Mucosa of descending colon (tissue), 3 donors: ENCODE data around the gene ZNF213. TPM values are rescaled to one million over a fixed set of nuclear protein-coding genes. Genes with fewer than 3 reads are reported as not detected.
A peak's percentile ranks its signal among the peaks of the same experiment; 100 is the strongest.

Experiments used
- ATAC-seq: fragments of 200-7000 bp; cut with Tn5 transposase; one replicate; pipeline ENCODE4 v1.9.1; 2020; ENCODE audit warnings: mild to moderate bottlenecking, moderate library complexity
- DNase-seq, 3 donors: peaks; one replicate each; pipeline ENCODE4 v3.0.0-alpha.2; 2020
- H3K36me3 ChIP-seq: fragments of 200-600 bp; one replicate; pipeline ENCODE4 v1.8.0; 2021; ENCODE audit warnings: low read depth, mild to moderate bottlenecking
- H3K4me1 ChIP-seq: fragments of 200-600 bp; one replicate; pipeline ENCODE4 v1.8.0; 2021; ENCODE audit warnings: low read depth, mild to moderate bottlenecking
- H3K4me3 ChIP-seq: fragments of 200-600 bp; one replicate; pipeline ENCODE4 v1.8.0; 2021; ENCODE audit warnings: mild to moderate bottlenecking
- H3K9me3 ChIP-seq: fragments of 200-600 bp; one replicate; pipeline ENCODE4 v1.8.0; 2021; ENCODE audit warnings: mild to moderate bottlenecking
- intact Hi-C, 2 donors: fragments of 100-400 bp; cut with DNase I in 1 of 2; cut with micrococcal nuclease in 1 of 2; formaldehyde crosslinking; loops; one replicate each; pipeline versions ENCODE4 v1.11.0 to v1.11.1; 2022; cut with DNase I, micrococcal nuclease
- total RNA-seq, 3 donors: library from RNA; stranded (reverse); fragmentation: NEBNext Ultra II Directional in 2 of 3; extraction: Animal tissue kit (Norgen Biotek cat#: 25700) in 2 of 3; gene quantifications; one replicate each; pipeline versions ENCODE4 v1.2.1 to v1.2.4, GENCODE V29; 2021 to 2023
- TF ChIP-seq, protein P1 (sequence below): fragments of 200-600 bp; IDR thresholded peaks from one replicate; pipeline ENCODE4 v1.8.0; 2022; ENCODE audit warnings: antibody characterized with exemption, mild to moderate bottlenecking
- donor health status: DM: no; HTN: no; CAD: no; lungs with moderate emphysema.
- donor health status: DM: no; HTN: no; CAD: no.
- donor health status: DM: no; HTN: yes; CAD: no.

ZNF213 gene
- total RNA-seq, 3 donors from 2014 or later, result 10.3 to 18.1 (median 14.1) TPM

DNA sequence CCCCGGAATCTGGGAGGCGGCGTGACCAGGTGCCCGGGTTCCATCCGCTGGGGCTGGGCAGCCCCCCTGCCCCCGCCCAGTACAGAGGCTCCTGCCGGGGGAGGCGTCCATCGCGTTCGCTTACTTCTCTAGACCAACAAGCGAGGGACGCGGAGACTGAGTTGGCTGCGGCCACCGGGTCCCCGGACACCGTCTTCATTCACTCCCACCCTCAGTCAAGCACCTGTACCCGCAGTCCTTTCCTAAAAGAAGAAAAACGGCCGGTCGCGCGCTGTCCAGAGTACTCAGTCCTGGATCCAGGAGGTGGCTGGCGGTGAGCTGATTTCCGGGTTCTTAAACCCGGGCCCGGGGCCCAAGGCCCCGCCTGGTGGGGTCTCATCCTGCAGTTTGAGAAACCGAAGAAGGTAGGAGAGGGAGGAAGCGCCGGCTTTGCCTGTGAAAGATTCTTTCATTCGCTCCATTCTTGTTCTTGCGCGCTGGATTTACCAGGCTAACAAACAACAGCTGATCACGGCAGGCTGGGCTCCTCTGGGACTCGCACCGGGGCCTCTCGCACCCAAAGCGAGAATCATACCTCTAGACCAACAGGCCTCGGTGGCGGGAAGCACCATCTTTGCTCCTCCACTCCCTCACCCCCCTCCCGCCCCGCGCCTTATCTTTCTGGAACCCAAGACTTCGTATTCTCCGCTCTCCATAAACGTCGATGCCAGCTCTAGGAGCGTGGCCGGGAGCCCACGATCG lies 35.8 kb downstream of the ZNF213 start:
- TF ChIP-seq, protein P1, sequence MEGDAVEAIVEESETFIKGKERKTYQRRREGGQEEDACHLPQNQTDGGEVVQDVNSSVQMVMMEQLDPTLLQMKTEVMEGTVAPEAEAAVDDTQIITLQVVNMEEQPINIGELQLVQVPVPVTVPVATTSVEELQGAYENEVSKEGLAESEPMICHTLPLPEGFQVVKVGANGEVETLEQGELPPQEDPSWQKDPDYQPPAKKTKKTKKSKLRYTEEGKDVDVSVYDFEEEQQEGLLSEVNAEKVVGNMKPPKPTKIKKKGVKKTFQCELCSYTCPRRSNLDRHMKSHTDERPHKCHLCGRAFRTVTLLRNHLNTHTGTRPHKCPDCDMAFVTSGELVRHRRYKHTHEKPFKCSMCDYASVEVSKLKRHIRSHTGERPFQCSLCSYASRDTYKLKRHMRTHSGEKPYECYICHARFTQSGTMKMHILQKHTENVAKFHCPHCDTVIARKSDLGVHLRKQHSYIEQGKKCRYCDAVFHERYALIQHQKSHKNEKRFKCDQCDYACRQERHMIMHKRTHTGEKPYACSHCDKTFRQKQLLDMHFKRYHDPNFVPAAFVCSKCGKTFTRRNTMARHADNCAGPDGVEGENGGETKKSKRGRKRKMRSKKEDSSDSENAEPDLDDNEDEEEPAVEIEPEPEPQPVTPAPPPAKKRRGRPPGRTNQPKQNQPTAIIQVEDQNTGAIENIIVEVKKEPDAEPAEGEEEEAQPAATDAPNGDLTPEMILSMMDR, result no peak
- peaks cover 23% of the 10 kb centered on the region for H3K4me1 ChIP-seq
- ATAC-seq (peak; percentile 29), DNase-seq (no peak)
- intact Hi-C loops, result no loop called here
- no peaks in the 10 kb centered on the region for H3K36me3 ChIP-seq
- no peaks in the 10 kb centered on the region for H3K9me3 ChIP-seq
- H3K4me3 ChIP-seq, result no peak overlapping the region

DNA sequence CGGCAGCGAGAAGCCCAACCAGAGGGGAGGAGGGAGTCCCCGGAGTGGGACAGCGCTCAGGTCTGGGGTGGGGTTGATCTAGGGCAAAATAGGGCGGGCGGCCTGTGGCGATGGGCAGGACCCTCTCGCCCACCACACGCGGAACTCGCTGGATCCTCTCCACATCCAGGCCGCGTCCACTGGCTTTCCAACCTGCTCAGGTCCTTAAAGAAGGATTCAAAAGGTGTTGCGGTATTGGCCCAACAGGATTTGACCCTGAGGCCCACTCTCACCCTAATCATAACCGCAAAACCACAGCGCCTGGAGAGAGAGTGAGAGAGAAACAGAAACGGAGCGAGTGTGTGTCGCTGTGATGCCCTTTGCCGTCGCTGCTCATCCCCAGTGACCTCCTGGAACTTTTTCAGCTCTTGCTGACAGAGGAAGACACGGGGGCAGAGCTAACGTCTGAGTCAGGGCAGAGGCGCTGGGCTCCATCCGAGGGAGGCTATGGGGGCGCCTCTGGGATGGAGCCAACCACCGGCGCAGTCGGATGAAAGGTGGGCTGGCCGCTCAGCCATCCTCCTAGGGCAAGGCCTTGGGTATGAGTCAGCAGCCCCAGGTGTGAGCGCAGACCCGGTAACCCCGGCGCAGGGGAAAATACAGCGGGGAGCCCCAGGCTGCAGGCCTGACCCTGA lies 36.5 kb downstream of the ZNF213 start:
- Histone ChIP-seq H3K4me1 (peaks cover 23% of the 10 kb centered on the region), H3K4me3 (no peak overlapping the region), H3K36me3 (no peaks in the 10 kb centered on the region), H3K9me3 (no peaks in the 10 kb centered on the region)
- intact Hi-C loops, result no loop called here
- ATAC-seq (peak; percentile 53), DNase-seq (no peak)
- TF ChIP-seq, protein P1, result no peak

DNA sequence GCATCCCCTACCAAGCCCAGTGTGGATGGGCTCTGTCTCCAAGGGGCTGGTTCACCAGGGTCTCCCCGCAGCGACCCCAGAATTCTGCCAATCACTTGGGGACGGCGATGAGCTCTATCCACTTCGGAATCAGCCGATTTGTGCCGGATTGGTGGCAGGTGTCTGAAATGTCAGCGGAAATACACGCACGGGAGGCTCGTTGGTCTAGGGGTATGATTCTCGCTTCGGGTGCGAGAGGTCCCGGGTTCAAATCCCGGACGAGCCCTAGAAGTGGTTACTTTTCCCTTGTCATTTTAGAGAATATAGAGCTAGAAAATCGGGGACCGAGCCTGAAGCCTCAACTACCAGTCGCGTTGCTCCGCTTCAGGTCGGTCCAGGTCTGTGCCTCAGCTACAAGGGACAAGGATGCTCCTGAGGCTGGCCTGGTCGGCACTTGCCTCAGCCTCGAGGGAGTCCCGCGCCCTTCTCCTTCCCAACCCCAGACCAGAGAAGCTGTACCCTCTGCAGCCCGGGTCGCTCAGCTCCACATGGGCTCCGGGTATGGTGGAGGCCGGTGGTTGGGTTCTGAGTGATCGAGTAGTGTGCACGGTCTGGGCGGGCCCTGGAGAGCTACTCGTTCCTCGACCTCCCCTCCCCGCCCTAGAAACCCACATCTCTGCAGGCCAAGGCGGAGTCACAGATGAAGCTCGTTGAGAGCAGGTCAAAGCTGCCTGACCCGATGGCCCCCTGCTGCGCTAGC lies 37.2 kb downstream of the ZNF213 start:
- no peak overlapping the region for H3K4me3 ChIP-seq
- intact Hi-C loops, result no loop called here
- DNase-seq (no peak), ATAC-seq (peak; percentile 17)
- no peaks in the 10 kb centered on the region for H3K36me3 ChIP-seq
- H3K9me3 ChIP-seq, result no peaks in the 10 kb centered on the region
- TF ChIP-seq, protein P1, result no peak
- peaks cover 23% of the 10 kb centered on the region for H3K4me1 ChIP-seq

DNA sequence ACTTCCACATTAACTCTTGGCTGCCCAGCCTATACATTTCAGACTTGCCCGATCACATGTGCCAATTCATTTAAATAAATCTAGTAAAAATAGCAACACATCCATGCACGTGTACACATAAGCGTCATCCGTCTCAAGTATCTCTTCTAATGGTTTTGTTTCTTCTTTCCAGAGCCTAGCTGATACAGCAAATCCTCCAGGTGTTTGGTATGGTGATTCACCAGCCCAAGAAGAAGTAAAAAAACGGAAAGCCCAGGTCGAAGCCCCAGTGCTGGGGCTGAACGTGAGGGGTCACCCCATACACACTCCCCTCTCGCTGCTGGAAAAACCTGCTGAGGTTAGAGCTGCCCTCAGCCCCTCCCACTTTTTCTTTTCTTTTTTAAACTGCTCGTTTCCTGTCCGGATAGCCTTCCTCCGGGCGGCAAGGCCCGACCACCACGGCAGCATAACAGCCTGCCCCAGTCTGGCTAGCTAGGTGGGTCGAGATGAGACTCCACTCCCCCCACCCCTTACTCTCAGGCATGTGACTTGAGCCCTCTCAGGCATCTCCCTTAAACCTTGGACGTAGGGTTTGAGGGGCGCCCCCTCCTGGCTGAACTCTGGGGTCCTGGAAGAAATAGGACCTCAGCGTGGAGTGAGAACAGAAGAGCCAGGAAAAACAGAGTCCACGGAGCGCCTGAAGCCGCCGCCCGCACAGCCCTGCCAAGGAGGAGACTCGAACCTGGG lies 39.2 kb downstream of the ZNF213 start:
- TF ChIP-seq, protein P1, result no peak
- ATAC-seq (no peak), DNase-seq (no peak)
- Histone ChIP-seq H3K4me3 (no peak overlapping the region), H3K36me3 (no peaks in the 10 kb centered on the region), H3K9me3 (no peaks in the 10 kb centered on the region), H3K4me1 (peaks cover 23% of the 10 kb centered on the region)
- intact Hi-C loops, result no loop called here

DNA sequence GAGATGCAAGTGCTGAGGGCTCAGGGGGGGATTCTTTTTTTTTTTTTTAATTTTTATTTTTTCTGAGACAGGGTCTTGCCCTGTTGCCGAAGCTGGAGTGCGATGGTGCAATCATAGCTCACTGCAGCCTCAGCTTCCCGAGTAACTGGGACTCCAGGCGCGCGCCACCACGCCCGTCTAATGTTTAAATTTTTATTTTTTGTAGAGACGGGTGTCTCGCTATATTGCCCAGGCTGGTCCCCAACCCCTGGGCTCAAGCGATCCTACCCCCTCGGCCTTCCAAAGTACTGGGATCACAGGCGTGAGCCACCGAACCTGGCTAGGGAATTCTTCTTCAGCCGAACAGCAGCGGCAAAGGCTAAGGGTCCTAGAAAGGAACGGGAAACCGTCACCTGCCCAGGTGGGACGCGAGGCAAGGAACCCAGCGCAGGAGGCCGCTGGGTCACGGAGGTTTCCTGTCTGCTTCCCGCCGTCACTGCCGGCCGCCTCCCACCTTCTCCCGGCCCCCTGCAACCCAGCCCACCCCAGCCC lies 39.9 kb downstream of the ZNF213 start:
- H3K4me3 ChIP-seq, result no peak overlapping the region
- ATAC-seq (no peak), DNase-seq (no peak)
- intact Hi-C loops, result no loop called here
- TF ChIP-seq, protein P1, result no peak
- H3K4me1 ChIP-seq, result peaks cover 23% of the 10 kb centered on the region
- no peaks in the 10 kb centered on the region for H3K36me3 ChIP-seq
- no peaks in the 10 kb centered on the region for H3K9me3 ChIP-seq
